Endothelial cell (in vitro differentiated cells): ENCODE measurements around the gene LRATD1. TPM values are rescaled to one million over a fixed set of nuclear protein-coding genes. Genes with fewer than 3 reads are reported as not detected.

Experiments
- DNase-seq: peaks from one replicate; pipeline ENCODE4 v3.0.0; 2021; ENCODE audit warnings: low spot score
- H3K27ac Mint-ChIP-seq: one replicate; pipeline ENCODE4 v1.8.0; 2021; ENCODE audit warnings: mixed read lengths, inconsistent platforms; ENCODE audit not compliant: unreplicated experiment
- H3K27me3 Mint-ChIP-seq: one replicate; pipeline ENCODE4 v1.8.0; 2021; ENCODE audit warnings: mild to moderate bottlenecking, moderate library complexity, mixed read lengths, inconsistent platforms; ENCODE audit not compliant: unreplicated experiment
- H3K36me3 Mint-ChIP-seq: one replicate; pipeline ENCODE4 v1.8.0; 2021; ENCODE audit warnings: mild to moderate bottlenecking, low read depth, mixed read lengths, inconsistent platforms; ENCODE audit not compliant: unreplicated experiment
- H3K4me1 Mint-ChIP-seq: one replicate; pipeline ENCODE4 v1.8.0; 2021; ENCODE audit warnings: mild to moderate bottlenecking, mixed read lengths, inconsistent platforms; ENCODE audit not compliant: unreplicated experiment
- H3K4me3 Mint-ChIP-seq: one replicate; pipeline ENCODE4 v1.8.0; 2021; ENCODE audit warnings: mild to moderate bottlenecking, mixed read lengths, inconsistent platforms; ENCODE audit not compliant: unreplicated experiment
- H3K9me3 Mint-ChIP-seq: one replicate; pipeline ENCODE4 v1.8.0; 2021; ENCODE audit warnings: mixed read lengths, inconsistent platforms; ENCODE audit not compliant: unreplicated experiment
- CTCF ChIP-seq: fragments of 200-600 bp; sonication (generic); IDR thresholded peaks from one replicate; pipeline ENCODE4 v1.5.0; 2021; ENCODE audit warnings: antibody characterized with exemption; ENCODE audit not compliant: unreplicated experiment
- total RNA-seq: library from RNA; stranded (reverse); fragmentation: NEBNext Ultra II Directional; extraction: Animal tissue kit (Norgen Biotek cat#: 25700); gene quantifications from one replicate; pipeline ENCODE4 v1.2.1, GENCODE V29; 2021; ENCODE audit not compliant: unreplicated experiment

Gene LRATD1
- total RNA-seq, 1 donor from 2014 or later: 37.6 TPM

- peak overlapping the region; percentile 93 for H3K4me3 Mint-ChIP-seq
- H3K27me3 Mint-ChIP-seq: peaks cover 7% of the 10 kb centered on the region
- H3K9me3 Mint-ChIP-seq: no peaks in the 10 kb centered on the region
- no peaks in the 10 kb centered on the region for H3K36me3 Mint-ChIP-seq
- TF ChIP-seq CTCF: peak; percentile 60
- no peak overlapping the region for H3K27ac Mint-ChIP-seq
- peaks cover 22% of the 10 kb centered on the region for H3K4me1 Mint-ChIP-seq
- peak; percentile 90 for DNase-seq
Observed at GRCh38 chr2:14634489-14635390, 2.2 kb downstream of the LRATD1 start.

GRCh38 chr2:14635391-14635871, 2.9 kb downstream of the LRATD1 start:
- Mint-ChIP-seq H3K27ac (no peak overlapping the region), H3K36me3 (no peaks in the 10 kb centered on the region), H3K4me3 (peak overlapping the region; percentile 93), H3K4me1 (peaks cover 22% of the 10 kb centered on the region), H3K9me3 (no peaks in the 10 kb centered on the region), H3K27me3 (peaks cover 3% of the 10 kb centered on the region)
- TF ChIP-seq CTCF: no peak
- DNase-seq: peak; percentile 76

- H3K36me3 Mint-ChIP-seq: no peaks in the 10 kb centered on the region
- H3K27me3 Mint-ChIP-seq: no peaks in the 10 kb centered on the region
- H3K4me3 Mint-ChIP-seq: no peak overlapping the region
- H3K4me1 Mint-ChIP-seq: peaks cover 10% of the 10 kb centered on the region
- TF ChIP-seq CTCF: no peak
- H3K9me3 Mint-ChIP-seq: no peaks in the 10 kb centered on the region
- no peak overlapping the region for H3K27ac Mint-ChIP-seq
- DNase-seq: no peak
Observed at GRCh38 chr2:14638488-14638887, 6.0 kb downstream of the LRATD1 start.

GRCh38 chr2:14641116-14641515, 8.6 kb downstream of the LRATD1 start:
- H3K4me1 Mint-ChIP-seq: peaks cover 10% of the 10 kb centered on the region
- no peak for TF ChIP-seq CTCF
- no peaks in the 10 kb centered on the region for H3K9me3 Mint-ChIP-seq
- no peak overlapping the region for H3K27ac Mint-ChIP-seq
- no peaks in the 10 kb centered on the region for H3K36me3 Mint-ChIP-seq
- H3K4me3 Mint-ChIP-seq: no peak overlapping the region
- no peak for DNase-seq
- H3K27me3 Mint-ChIP-seq: no peaks in the 10 kb centered on the region

GRCh38 chr2:14642499-14642898, 10.0 kb downstream of the LRATD1 start:
- no peak overlapping the region for H3K27ac Mint-ChIP-seq
- no peaks in the 10 kb centered on the region for H3K36me3 Mint-ChIP-seq
- DNase-seq: no peak
- H3K4me1 Mint-ChIP-seq: no peaks in the 10 kb centered on the region
- no peak overlapping the region for H3K4me3 Mint-ChIP-seq
- TF ChIP-seq CTCF: peak; percentile 42
- no peaks in the 10 kb centered on the region for H3K9me3 Mint-ChIP-seq
- no peaks in the 10 kb centered on the region for H3K27me3 Mint-ChIP-seq
